Measurements from ENCODE around the gene TPP1. TPM values are rescaled to one million over a fixed set of nuclear protein-coding genes. Genes with fewer than 3 reads are reported as not detected.

Gene TPP1
- total and polyA plus RNA-seq, 2 of the 13 experiments (the other 11 are each of a cell fraction or from before 2014, with no cell fraction given): 13.9 to 74.6 TPM

DNA sequence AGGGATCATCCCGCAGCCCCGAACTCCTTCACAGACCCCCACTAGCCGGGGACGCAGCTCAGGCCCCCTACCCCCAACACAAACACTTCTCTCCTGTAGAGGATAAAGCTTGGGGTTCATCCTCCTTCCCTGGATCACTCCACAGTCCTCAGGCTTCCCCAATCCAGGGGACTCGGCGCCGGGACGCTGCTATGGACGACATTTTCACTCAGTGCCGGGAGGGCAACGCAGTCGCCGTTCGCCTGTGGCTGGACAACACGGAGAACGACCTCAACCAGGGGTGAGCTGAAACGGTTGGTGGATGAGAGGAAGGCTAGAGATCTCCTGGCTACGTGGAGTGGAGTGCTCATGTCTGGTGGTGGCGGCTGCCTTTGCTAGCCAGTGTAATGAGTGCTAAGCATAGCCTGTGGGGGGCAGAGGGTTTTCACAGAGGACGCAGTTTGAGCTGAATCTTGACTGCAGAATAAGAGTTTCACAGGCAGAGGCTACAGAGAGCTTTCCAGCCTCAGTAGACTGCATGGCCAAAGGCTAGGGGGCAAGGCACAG lies 15.1 kb downstream of the TPP1 start:
- Histone ChIP-seq H2AFZ (ENCODE audit: low read length) (no peak overlapping the region), H3K27ac (ENCODE audit: extremely low read length, insufficient read depth, low read length) (peak overlapping the region; percentile 83), H3K27me3 (ENCODE audit: control insufficient read depth in 1 of 2, insufficient read depth in 2 of 2, low read length in 2 of 2) (no peaks in the 10 kb centered on the region; a peak in 1 of 5 replicates), H3K4me3 (replicated peaks in 1 of 3; ENCODE audit: insufficient read depth in 1 of 3, low read depth in 2 of 3, low read length in 3 of 3) (peak overlapping the region; percentile 86 to 97 (median 89)), H3K4me1 (ENCODE audit: insufficient read depth, low read length) (peaks cover 67% of the 10 kb centered on the region), H3K36me3 (replicated peaks in 1 of 2; ENCODE audit: control insufficient read depth in 1 of 2, insufficient read depth in 2 of 2, low read length in 2 of 2) (peaks cover 20 to 43% of the 10 kb centered on the region in 2 experiments), H3K9ac (ENCODE audit: insufficient read depth, low read depth, low read length) (peak overlapping the region; percentile 93), H3K4me2 (ENCODE audit: low read depth, low read length) (peak overlapping the region; percentile 99), H3K79me2 (ENCODE audit: insufficient read depth, low read length) (peaks cover 55% of the 10 kb centered on the region), H3K9me3 (ENCODE audit: low read length) (no peaks in the 10 kb centered on the region), H4K20me1 (ENCODE audit: insufficient read depth, low read length) (no peaks in the 10 kb centered on the region)
- DNase-seq (ENCODE audit: low spot score) (peak; percentile 64), ATAC-seq (peak; percentile 78), FAIRE-seq (no peak)
- ChIA-PET POLR2A (interaction anchor here (1.0 to 2.7 kb wide), 6 partner anchors 8 to 123 kb away, joined by 4 to 22 read pairs (median 6); partner anchors contain the start of genes ARFIP2, MRPL17, TAF10 and TIMM10B), CTCF (ENCODE audit: low intra/inter-chr PET ratio, low total read pairs) (interaction anchor here (0.9 to 1.1 kb wide), 2 partner anchors 64 to 79 kb away, joined by 3 to 4 read pairs; partner anchors contain the start of gene MRPL17)
- intact Hi-C loops (cut with micrococcal nuclease; ENCODE audit: unreplicated experiment): loop anchor here (2.0 to 5.0 kb wide), 3 partner anchors 15 to 72 kb away; partner anchors contain the start of gene TPP1
- in situ Hi-C loops (cut with HindIII; ENCODE audit: extremely low pct_ligation_motif_present, low pct_unique_long_range_greater_than_20kb): loop anchor here (10.0 kb wide), 1 partner anchor 119 kb away; the partner anchor contains the start of genes ARFIP2 and TIMM10B
- whole genome bisulfite sequencing (ENCODE audit: low lambda C conversion rate): 0% methylated on average over 9 of the region's 20 CpGs
- TSS peak; percentile 66 for BruUV-seq (replicated peaks)
- TF ChIP-seq, protein P1, sequence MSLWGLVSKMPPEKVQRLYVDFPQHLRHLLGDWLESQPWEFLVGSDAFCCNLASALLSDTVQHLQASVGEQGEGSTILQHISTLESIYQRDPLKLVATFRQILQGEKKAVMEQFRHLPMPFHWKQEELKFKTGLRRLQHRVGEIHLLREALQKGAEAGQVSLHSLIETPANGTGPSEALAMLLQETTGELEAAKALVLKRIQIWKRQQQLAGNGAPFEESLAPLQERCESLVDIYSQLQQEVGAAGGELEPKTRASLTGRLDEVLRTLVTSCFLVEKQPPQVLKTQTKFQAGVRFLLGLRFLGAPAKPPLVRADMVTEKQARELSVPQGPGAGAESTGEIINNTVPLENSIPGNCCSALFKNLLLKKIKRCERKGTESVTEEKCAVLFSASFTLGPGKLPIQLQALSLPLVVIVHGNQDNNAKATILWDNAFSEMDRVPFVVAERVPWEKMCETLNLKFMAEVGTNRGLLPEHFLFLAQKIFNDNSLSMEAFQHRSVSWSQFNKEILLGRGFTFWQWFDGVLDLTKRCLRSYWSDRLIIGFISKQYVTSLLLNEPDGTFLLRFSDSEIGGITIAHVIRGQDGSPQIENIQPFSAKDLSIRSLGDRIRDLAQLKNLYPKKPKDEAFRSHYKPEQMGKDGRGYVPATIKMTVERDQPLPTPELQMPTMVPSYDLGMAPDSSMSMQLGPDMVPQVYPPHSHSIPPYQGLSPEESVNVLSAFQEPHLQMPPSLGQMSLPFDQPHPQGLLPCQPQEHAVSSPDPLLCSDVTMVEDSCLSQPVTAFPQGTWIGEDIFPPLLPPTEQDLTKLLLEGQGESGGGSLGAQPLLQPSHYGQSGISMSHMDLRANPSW (CRISPR knock-in tag; IDR thresholded peaks at IDR 0.05; ENCODE audit: borderline replicate concordance): 0 out of 2 replicates have a peak, but pooled peaks have one; percentile 2
- peak; percentile 95 for TF ChIP-seq ZSCAN22 (CRISPR knock-in tag; IDR thresholded peaks at IDR 0.05)
- TF ChIP-seq, protein P2, sequence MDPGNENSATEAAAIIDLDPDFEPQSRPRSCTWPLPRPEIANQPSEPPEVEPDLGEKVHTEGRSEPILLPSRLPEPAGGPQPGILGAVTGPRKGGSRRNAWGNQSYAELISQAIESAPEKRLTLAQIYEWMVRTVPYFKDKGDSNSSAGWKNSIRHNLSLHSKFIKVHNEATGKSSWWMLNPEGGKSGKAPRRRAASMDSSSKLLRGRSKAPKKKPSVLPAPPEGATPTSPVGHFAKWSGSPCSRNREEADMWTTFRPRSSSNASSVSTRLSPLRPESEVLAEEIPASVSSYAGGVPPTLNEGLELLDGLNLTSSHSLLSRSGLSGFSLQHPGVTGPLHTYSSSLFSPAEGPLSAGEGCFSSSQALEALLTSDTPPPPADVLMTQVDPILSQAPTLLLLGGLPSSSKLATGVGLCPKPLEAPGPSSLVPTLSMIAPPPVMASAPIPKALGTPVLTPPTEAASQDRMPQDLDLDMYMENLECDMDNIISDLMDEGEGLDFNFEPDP (CRISPR knock-in tag; conservative IDR thresholded peaks at IDR 0.05): no peak
- TF ChIP-seq, protein P3, sequence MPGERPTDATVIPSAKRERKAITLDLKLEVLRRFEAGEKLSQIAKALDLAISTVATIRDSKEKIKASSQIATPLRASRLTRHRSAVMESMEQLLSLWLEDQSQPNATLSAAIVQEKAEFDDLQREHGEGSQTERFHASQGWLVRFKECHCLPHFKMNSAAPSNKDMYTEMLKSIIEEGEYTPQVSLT (CRISPR knock-in tag; IDR thresholded peaks at IDR 0.05; ENCODE audit: borderline replicate concordance, low read depth): no peak
- peak; percentile 21; the same call in 1 of the 2 replicates for TF ChIP-seq SALL1 (CRISPR knock-in tag; IDR thresholded peaks at IDR 0.05)
- TF ChIP-seq, protein P4, sequence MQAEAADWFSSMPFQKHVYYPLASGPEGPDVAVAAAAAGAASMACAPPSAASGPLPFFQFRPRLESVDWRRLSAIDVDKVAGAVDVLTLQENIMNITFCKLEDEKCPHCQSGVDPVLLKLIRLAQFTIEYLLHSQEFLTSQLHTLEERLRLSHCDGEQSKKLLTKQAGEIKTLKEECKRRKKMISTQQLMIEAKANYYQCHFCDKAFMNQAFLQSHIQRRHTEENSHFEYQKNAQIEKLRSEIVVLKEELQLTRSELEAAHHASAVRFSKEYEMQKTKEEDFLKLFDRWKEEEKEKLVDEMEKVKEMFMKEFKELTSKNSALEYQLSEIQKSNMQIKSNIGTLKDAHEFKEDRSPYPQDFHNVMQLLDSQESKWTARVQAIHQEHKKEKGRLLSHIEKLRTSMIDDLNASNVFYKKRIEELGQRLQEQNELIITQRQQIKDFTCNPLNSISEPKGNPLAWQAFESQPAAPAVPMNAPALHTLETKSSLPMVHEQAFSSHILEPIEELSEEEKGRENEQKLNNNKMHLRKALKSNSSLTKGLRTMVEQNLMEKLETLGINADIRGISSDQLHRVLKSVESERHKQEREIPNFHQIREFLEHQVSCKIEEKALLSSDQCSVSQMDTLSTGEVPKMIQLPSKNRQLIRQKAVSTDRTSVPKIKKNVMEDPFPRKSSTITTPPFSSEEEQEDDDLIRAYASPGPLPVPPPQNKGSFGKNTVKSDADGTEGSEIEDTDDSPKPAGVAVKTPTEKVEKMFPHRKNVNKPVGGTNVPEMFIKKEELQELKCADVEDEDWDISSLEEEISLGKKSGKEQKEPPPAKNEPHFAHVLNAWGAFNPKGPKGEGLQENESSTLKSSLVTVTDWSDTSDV (CRISPR knock-in tag; IDR thresholded peaks at IDR 0.05): peak; percentile 41; the same call in 1 of the 2 replicates
- 0 out of 2 replicates have a peak, but pooled peaks have one; percentile 28 for TF ChIP-seq MIXL1 (CRISPR knock-in tag; IDR thresholded peaks at IDR 0.05)
- peak; percentile 15 for TF ChIP-seq TEAD3 (CRISPR knock-in tag; optimal IDR thresholded peaks at IDR 0.05; ENCODE audit: borderline replicate concordance)
- TF ChIP-seq, protein P5, sequence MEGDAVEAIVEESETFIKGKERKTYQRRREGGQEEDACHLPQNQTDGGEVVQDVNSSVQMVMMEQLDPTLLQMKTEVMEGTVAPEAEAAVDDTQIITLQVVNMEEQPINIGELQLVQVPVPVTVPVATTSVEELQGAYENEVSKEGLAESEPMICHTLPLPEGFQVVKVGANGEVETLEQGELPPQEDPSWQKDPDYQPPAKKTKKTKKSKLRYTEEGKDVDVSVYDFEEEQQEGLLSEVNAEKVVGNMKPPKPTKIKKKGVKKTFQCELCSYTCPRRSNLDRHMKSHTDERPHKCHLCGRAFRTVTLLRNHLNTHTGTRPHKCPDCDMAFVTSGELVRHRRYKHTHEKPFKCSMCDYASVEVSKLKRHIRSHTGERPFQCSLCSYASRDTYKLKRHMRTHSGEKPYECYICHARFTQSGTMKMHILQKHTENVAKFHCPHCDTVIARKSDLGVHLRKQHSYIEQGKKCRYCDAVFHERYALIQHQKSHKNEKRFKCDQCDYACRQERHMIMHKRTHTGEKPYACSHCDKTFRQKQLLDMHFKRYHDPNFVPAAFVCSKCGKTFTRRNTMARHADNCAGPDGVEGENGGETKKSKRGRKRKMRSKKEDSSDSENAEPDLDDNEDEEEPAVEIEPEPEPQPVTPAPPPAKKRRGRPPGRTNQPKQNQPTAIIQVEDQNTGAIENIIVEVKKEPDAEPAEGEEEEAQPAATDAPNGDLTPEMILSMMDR (CRISPR knock-in tag; IDR thresholded peaks at IDR 0.05): peak; percentile 60
- TF ChIP-seq, protein P6, sequence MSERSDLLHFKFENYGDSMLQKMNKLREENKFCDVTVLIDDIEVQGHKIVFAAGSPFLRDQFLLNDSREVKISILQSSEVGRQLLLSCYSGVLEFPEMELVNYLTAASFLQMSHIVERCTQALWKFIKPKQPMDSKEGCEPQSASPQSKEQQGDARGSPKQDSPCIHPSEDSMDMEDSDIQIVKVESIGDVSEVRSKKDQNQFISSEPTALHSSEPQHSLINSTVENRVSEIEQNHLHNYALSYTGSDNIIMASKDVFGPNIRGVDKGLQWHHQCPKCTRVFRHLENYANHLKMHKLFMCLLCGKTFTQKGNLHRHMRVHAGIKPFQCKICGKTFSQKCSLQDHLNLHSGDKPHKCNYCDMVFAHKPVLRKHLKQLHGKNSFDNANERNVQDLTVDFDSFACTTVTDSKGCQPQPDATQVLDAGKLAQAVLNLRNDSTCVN (CRISPR knock-in tag; IDR thresholded peaks at IDR 0.05; ENCODE audit: borderline replicate concordance): 0 out of 2 replicates have a peak, but pooled peaks have one; percentile 17
- TF ChIP-seq ZNF350 (CRISPR knock-in tag; IDR thresholded peaks at IDR 0.05; ENCODE audit: borderline replicate concordance, low read depth): 0 out of 2 replicates have a peak, but pooled peaks have one; percentile 22

All from HepG2 (cell line).